ENCODE data around the gene PLCD3.
A peak's percentile ranks its signal among the peaks of the same experiment; 100 is the strongest.

Gene PLCD3

GRCh38 chr17:45086391-45086790 lies 45.9 kb downstream of the PLCD3 start:
- DNase-seq (ENCODE audit: low read depth in 1 of 2, low spot score in 1 of 2), result no peak

GRCh38 chr17:45081047-45081703 lies 51.1 kb downstream of the PLCD3 start:
- DNase-seq (ENCODE audit: low read depth in 1 of 2, low spot score in 1 of 2), result no peak

GRCh38 chr17:45077643-45078042 lies 54.7 kb downstream of the PLCD3 start:
- no peak for DNase-seq (ENCODE audit: low read depth in 1 of 2, low spot score in 1 of 2)

GRCh38 chr17:45073414-45074070 lies 58.8 kb downstream of the PLCD3 start:
- no peak for DNase-seq (ENCODE audit: low read depth in 1 of 2, low spot score in 1 of 2)

- DNase-seq (ENCODE audit: low read depth in 1 of 2, low spot score in 1 of 2), result no peak
Observed at GRCh38 chr17:45070809-45071208, 61.5 kb downstream of the PLCD3 start.

GRCh38 chr17:45070001-45070400 lies 62.3 kb downstream of the PLCD3 start:
- DNase-seq (ENCODE audit: low read depth in 1 of 2, low spot score in 1 of 2), result no peak

GRCh38 chr17:45067637-45068036 lies 64.7 kb downstream of the PLCD3 start:
- DNase-seq (ENCODE audit: low read depth in 1 of 2, low spot score in 1 of 2), result no peak

- DNase-seq (ENCODE audit: low read depth in 1 of 2, low spot score in 1 of 2), result no peak
Observed at GRCh38 chr17:45063198-45063597, 69.1 kb downstream of the PLCD3 start.

GRCh38 chr17:45061606-45062205 lies 70.6 kb downstream of the PLCD3 start:
- DNase-seq (ENCODE audit: low read depth in 1 of 2, low spot score in 1 of 2), result no peak

GRCh38 chr17:45060797-45061605 lies 71.3 kb downstream of the PLCD3 start, which contains the start of gene NMT1:
NMT1 (plus strand) TSS chr17:45061317; CDS start chr17:45061330, 13 bp downstream.
- peak; percentile 82 to 92 for DNase-seq (ENCODE audit: low read depth in 1 of 2, low spot score in 1 of 2)

GRCh38 chr17:45060382-45060796 lies 71.9 kb downstream of the PLCD3 start:
- DNase-seq (ENCODE audit: low read depth in 1 of 2, low spot score in 1 of 2), result no peak

Data from activated T-helper 1 cell treated with anti-CD3 and anti-CD28 coated beads, Interleukin-2, amount 50 U/mL, for 16 hours (primary cell).